ACC112 (cell line): ENCODE data around the gene SLC12A7.
"Not testable (repeated sequence)": the region's sequence is repeated elsewhere in the genome, so short reads cannot be mapped to it uniquely, and the experiment has no call there.

Source experiments
- H2AFZ ChIP-seq: fragments of 200-600 bp; sonication (generic); one replicate; pipeline ENCODE4 v1.6.0; 2017; ENCODE audit warnings: antibody characterized with exemption, low read length; ENCODE audit not compliant: unreplicated experiment
- H3K27ac ChIP-seq: fragments of 200-600 bp; sonication (generic); 2 replicates; pipeline ENCODE4 v1.5.1; 2014; ENCODE audit warnings: low read depth, mild to moderate bottlenecking, antibody characterized with exemption, low read length, moderate library complexity
- H3K27me3 ChIP-seq: fragments of 200-600 bp; sonication (generic); 2 replicates; pipeline ENCODE4 v1.6.1; 2014; ENCODE audit warnings: mild to moderate bottlenecking, antibody characterized with exemption, low read length, moderate library complexity, mixed read lengths; ENCODE audit not compliant: insufficient read depth
- H3K36me3 ChIP-seq: fragments of 200-600 bp; sonication (generic); 2 replicates; pipeline ENCODE4 v1.6.1; 2016; ENCODE audit warnings: mild to moderate bottlenecking, antibody characterized with exemption, low read length, moderate library complexity, mixed read lengths; ENCODE audit not compliant: insufficient read depth
- H3K4me1 ChIP-seq: fragments of 200-600 bp; sonication (generic); one replicate; pipeline ENCODE4 v1.6.1; 2016; ENCODE audit warnings: low read length, mixed read lengths; ENCODE audit not compliant: insufficient read depth, unreplicated experiment, control insufficient read depth
- H3K4me3 ChIP-seq: fragments of 200-600 bp; sonication (generic); 2 replicates; pipeline ENCODE4 v1.5.1; 2014; ENCODE audit warnings: mild to moderate bottlenecking, low read depth, low read length
- H3K79me2 ChIP-seq: fragments of 200-600 bp; sonication (generic); one replicate; pipeline ENCODE4 v1.6.0; 2016; ENCODE audit warnings: low read length; ENCODE audit not compliant: control insufficient read depth, unreplicated experiment, insufficient read depth

Gene SLC12A7

GRCh38 chr5:1133108-1133507 is 21.2 kb upstream of the SLC12A7 start:
- H3K4me1 ChIP-seq, result no peaks in the 10 kb centered on the region
- no peaks in the 10 kb centered on the region for H3K36me3 ChIP-seq
- H3K27me3 ChIP-seq, result peaks cover 3% of the 10 kb centered on the region; the same call in 1 of the 2 replicates
- H3K79me2 ChIP-seq, result no peaks in the 10 kb centered on the region
- H3K4me3 ChIP-seq, result no peak overlapping the region
- no peak overlapping the region for H3K27ac ChIP-seq
- H2AFZ ChIP-seq, result no peak overlapping the region

GRCh38 chr5:1132570-1132969 is 20.7 kb upstream of the SLC12A7 start:
- Histone ChIP-seq H2AFZ (no peak overlapping the region), H3K27me3 (peaks cover 3% of the 10 kb centered on the region; the same call in 1 of the 2 replicates), H3K4me3 (no peak overlapping the region), H3K36me3 (no peaks in the 10 kb centered on the region), H3K27ac (no peak overlapping the region), H3K4me1 (no peaks in the 10 kb centered on the region), H3K79me2 (no peaks in the 10 kb centered on the region)

GRCh38 chr5:1131726-1132125 is 19.9 kb upstream of the SLC12A7 start:
- H3K4me1 ChIP-seq, result no peaks in the 10 kb centered on the region
- H3K27ac ChIP-seq, result no peak overlapping the region
- no peaks in the 10 kb centered on the region for H3K36me3 ChIP-seq

GRCh38 chr5:1131191-1131621 is 19.3 kb upstream of the SLC12A7 start:
- H3K4me1 ChIP-seq, result no peaks in the 10 kb centered on the region
- H2AFZ ChIP-seq, result no peak overlapping the region
- peaks cover 3% of the 10 kb centered on the region; the same call in 1 of the 2 replicates for H3K27me3 ChIP-seq
- no peaks in the 10 kb centered on the region for H3K79me2 ChIP-seq
- H3K27ac ChIP-seq, result no peak overlapping the region
- no peak overlapping the region for H3K4me3 ChIP-seq
- H3K36me3 ChIP-seq, result no peaks in the 10 kb centered on the region

More at GRCh38 chr5:1131726-1132125, 19.9 kb upstream of the SLC12A7 start:
- Histone ChIP-seq H2AFZ (no peak overlapping the region), H3K4me3 (no peak overlapping the region), H3K79me2 (no peaks in the 10 kb centered on the region), H3K27me3 (peaks cover 3% of the 10 kb centered on the region; the same call in 1 of the 2 replicates)

GRCh38 chr5:1130218-1130946 is 18.5 kb upstream of the SLC12A7 start:
- H3K4me3 ChIP-seq, result no peak overlapping the region
- no peaks in the 10 kb centered on the region for H3K79me2 ChIP-seq
- no peak overlapping the region for H3K27ac ChIP-seq
- H3K4me1 ChIP-seq, result no peaks in the 10 kb centered on the region
- no peak overlapping the region for H2AFZ ChIP-seq
- H3K27me3 ChIP-seq, result peaks cover 3% of the 10 kb centered on the region; the same call in 1 of the 2 replicates
- H3K36me3 ChIP-seq, result no peaks in the 10 kb centered on the region

- Histone ChIP-seq H3K36me3 (no peaks in the 10 kb centered on the region), H3K79me2 (no peaks in the 10 kb centered on the region), H2AFZ (no peak overlapping the region), H3K27ac (no peak overlapping the region), H3K4me3 (no peak overlapping the region), H3K27me3 (peaks cover 6% of the 10 kb centered on the region; the same call in 1 of the 2 replicates), H3K4me1 (no peaks in the 10 kb centered on the region)
These were observed 17.8 kb upstream of the SLC12A7 start for GRCh38 chr5:1129711-1130055.

- H3K4me3 ChIP-seq, result no peak overlapping the region
- no peaks in the 10 kb centered on the region for H3K4me1 ChIP-seq
- peaks cover 8% of the 10 kb centered on the region; the same call in 1 of the 2 replicates for H3K27me3 ChIP-seq
These were observed 17.3 kb upstream of the SLC12A7 start for GRCh38 chr5:1128977-1129710.

GRCh38 chr5:1127959-1128785 is 16.3 kb upstream of the SLC12A7 start:
- H3K27me3 ChIP-seq, result peaks cover 18% of the 10 kb centered on the region

More at GRCh38 chr5:1128977-1129710, 17.3 kb upstream of the SLC12A7 start:
- Histone ChIP-seq H3K36me3 (no peaks in the 10 kb centered on the region), H3K79me2 (no peaks in the 10 kb centered on the region), H3K27ac (no peak overlapping the region), H2AFZ (no peak overlapping the region)

GRCh38 chr5:1125695-1126094 is 13.8 kb upstream of the SLC12A7 start:
- H2AFZ ChIP-seq, H3K79me2 ChIP-seq, H3K27ac ChIP-seq, H3K36me3 ChIP-seq, H3K4me1 ChIP-seq, H3K4me3 ChIP-seq: not testable (repeated sequence)
- peaks cover 20% of the 10 kb centered on the region for H3K27me3 ChIP-seq

More at GRCh38 chr5:1127959-1128785, 16.3 kb upstream of the SLC12A7 start:
- Histone ChIP-seq H3K4me1 (no peaks in the 10 kb centered on the region), H3K36me3 (no peaks in the 10 kb centered on the region), H3K4me3 (no peak overlapping the region), H3K27ac (no peak overlapping the region), H3K79me2 (no peaks in the 10 kb centered on the region), H2AFZ (no peak overlapping the region)

- Histone ChIP-seq H3K36me3 (no peaks in the 10 kb centered on the region), H3K79me2 (no peaks in the 10 kb centered on the region), H2AFZ (no peak overlapping the region), H3K27ac (no peak overlapping the region), H3K27me3 (peaks cover 20% of the 10 kb centered on the region), H3K4me3 (no peak overlapping the region), H3K4me1 (no peaks in the 10 kb centered on the region)
These were observed 13.1 kb upstream of the SLC12A7 start for GRCh38 chr5:1125030-1125357.
